NCI-H524 treated with DMSO at 0.1 percent for 48 hours (cell line): ENCODE measurements around the gene IPO11.
"Not testable (repeated sequence)": the region's sequence is repeated elsewhere in the genome, so short reads cannot be mapped to it uniquely, and the experiment has no call there.

ENCODE experiments used
- DNase-seq: peaks from one replicate; lab custom pipeline; 2025; lab: John Stamatoyannopoulos, UW

The IPO11 gene

DNA sequence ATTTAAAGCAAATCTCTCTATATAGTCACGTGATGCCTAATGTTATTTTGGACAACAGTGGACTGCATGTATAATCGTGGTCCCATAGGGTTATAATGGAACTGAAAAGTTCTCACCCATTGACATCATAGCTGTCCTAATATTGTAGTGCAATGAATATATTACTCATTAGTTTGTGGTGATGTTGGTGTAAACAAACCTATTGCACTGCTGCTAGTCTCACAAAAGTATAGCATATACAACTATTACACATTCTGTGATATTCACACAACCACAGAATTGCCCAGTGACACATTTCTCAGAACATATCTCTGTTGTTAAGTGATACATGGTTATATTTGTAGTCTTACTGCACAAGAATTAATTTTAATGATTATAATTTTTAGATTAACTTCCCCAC lies 37.7 kb downstream of the IPO11 start:
- no peak for DNase-seq

DNA sequence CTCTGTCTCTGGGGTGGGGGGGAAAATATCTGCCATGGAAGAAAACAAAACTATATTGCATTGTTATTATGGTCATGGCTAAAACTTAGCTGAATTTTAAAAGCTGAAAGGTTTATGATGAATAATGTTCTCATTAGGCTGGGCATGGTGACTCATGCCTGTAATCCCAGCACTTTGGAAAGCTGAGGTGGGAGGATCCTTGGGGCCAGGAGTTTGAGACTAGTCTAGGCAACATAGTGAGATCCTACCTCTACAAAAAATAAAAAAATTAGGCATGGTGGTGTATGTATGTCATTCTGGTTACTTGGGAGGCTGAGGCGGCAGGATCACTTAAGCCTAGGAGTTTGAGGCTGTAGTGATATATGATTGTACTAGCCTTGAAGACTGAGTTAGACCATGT lies 44.5 kb downstream of the IPO11 start:
- DNase-seq, result no peak

DNA sequence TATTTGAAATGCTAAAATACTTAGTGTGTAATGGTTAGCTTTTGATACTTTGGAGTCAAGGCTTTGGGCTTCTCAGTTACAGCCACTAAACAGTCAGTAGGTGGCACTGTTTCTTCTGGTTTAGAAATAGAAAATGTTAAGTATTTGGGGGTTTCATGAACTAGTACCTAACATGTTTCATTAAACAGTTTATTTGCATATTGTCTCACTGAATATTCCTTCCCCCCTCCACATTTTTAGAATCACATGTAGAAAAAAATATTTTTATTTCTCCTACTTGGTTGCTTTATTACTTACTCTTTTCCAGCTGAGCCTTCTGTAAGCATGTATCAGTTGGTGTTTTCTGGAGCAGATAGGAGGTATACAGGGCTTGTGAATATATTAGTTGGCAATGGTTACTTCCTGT lies 48.0 kb downstream of the IPO11 start:
- peak; percentile 4 for DNase-seq

DNA sequence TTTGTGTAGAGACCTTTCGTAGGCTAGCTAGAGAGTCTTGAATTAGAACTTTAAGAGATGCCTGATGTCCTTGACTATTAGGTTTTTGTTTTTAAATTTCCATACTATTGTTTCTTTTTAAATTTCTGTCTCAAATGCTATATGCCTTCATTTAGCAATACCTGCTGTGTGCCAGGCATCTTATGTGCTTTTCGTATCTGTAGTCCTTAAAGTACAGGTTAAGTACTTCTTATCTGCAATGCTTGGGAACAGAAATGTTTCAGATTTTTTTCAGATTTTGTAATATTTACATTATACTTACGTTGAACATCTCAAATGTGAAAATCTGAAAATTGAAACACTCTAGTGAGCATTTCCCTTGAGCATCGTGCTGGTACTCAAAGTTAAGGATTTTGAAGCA lies 49.0 kb downstream of the IPO11 start:
- DNase-seq, result no peak

DNA sequence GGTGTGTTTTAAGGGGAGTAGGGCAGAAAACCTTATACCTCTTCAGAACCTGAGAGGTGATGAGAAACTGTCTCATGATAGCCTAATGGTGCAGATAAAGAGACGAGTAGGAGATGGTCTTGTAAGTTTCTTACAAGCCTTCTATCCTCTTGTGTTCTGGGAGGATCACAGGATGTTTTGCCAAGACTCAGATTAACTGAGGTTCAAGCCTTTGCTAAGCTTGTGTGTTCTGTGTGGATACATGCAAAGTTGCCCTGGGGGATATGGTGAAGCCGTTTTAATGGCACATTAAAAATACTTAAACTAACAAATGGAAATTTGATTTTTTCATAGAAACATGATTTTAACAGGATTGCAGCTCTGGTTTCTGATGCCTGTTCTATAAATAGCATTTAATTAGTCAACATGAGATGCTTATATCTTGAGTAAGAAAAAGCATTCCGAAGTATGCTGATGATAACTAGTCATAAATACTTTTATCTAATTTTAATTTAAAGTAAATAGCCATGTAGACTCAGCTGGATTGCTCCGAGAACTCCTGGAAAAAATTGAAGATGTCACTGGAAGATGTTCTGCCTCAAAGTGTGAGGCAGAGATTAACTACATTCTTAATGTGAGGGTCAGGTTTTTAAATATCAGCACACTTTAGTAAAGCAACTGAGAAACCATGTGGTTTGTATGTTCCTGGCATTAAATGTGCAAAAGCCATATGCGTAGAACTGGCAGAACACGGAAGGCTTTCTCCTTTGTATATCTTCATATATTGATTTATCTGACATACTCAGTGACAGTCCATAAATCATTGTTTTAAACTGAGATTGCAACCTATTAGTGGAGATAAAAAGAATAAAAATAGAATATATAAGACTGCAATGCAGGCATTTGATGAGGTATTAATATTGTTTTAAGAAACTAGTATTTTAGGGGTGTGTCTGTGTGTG lies 53.7 kb downstream of the IPO11 start:
- DNase-seq, result no peak

DNA sequence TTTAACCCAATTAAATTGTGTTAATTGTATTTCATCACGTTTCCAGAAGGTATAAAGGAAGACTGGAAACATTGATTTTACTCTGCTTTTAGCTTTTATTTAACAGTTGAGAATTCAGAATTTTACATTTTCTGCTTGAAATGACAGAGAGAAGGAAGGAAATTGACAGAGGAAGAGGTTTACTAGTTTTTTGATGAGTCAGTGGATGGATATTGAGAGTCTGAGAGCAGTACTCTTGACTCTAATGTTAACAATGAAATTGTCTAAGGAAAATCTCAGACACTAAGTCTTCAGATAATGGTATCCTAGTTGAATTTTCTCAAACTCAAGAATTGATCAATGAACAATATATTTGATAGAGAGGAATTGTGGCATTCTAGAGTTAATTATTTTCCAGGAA lies 60.6 kb downstream of the IPO11 start:
- no peak for DNase-seq

DNA sequence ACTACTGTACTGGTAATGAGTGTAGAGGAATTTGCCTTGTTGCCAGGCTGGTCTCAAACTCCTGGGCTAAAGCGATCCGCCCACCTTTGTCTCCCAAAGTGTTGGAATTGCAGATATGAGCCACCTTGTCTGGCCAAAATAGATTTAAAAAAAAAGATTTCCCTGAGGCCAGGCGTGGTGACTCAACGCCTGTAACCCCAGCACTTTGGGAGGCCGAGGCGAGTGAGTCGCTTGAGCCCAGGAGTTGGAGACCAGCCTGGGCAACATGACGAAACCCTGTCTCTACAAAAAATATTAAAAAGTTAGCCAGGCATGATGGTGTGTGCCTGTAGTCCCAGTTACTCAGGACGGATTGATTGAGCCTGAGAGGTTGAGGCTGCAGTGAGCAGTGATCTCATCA lies 62.5 kb downstream of the IPO11 start:
- no peak for DNase-seq

DNA sequence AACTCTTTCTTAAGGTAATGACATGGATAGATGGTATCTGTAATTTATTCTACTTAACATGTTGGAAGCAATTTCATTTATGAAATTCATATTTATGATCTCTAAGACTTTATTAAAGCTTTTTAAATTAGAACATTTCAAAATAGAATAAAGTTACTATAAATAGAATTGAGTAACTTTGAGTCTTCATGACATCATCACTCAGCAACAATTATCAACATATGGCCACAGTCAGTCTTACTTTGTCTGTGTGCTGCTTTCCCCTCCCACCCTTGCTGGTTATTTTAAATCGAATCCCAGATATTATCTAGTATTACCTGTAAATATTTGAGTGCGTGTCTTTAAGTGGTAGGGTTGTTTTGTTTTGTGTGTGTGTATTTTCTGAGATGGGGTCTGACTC lies 65.2 kb downstream of the IPO11 start:
- no peak for DNase-seq

DNA sequence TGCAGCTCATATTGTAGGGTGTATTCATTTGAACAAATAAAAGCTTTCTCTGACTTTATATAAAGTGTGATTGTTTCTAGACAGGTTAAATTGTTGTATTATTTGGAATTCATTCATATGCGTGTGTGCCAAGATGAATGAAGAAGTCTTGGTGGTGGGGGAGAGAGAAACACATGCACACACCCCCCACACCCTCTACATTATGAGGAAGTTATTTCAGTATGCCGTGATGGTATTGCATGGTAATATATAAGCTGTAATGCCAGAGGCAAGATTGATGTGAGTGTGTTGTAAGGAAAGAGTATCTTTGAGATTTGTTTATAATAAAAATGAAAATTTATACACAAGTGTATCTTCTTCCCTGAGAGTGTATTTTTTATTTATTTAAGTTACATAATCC lies 71.0 kb downstream of the IPO11 start:
- no peak for DNase-seq

DNA sequence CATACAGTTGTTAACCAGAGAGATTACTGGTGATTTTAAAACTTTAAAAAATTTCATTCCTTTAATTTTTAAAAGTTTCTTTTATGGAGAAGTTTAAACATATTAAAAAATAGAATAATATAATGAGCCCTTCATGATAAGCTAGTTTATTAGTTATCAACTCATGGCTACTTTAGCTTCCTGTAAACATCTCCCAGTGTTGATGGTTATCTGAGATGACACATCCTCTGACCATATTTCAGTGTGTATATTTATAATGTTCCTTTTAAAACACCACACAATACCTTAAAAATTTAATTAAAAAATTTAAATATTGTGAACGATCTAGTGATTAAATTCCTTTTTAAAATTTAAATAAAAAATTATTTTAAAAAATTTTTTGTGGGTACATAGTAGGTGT lies 74.1 kb downstream of the IPO11 start:
- DNase-seq, result no peak

DNA sequence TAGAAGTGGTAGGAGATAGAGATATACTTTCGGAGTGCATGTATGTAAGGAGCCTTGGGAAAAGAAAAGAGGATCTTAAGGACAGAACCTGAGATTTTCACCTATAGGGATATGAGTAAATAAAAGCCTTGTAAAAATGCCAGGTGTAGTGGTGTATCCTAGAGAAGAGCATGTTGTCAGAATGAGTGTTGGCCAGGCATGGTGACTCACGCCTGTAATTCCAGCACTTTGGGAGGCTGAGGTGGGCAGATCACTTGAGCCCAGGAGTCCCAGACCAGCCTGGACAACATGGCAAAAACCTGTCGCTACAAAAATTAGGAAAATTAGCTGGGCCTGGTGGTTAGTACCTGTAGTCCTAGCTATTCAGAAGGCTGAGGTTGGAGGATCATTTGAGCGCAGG lies 76.0 kb downstream of the IPO11 start:
- DNase-seq, result no peak

DNA sequence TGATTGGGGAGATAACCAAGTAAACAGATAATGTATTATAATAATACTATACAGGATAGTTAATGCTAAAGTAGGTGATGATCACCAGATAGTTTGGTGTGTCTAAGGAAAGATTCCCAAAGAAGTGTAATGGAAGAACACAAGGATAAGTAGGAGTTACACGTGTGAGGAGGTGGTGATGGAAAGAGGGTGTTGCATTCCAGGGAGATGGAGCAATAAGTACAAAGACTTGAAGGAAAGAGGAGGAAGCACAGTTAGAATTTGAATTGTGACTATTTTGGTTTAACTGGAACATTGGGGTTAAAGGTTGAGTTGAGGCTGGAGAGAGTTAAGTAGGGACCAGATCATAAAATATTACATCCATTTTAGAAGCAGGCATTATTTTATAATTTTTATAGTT lies 76.9 kb downstream of the IPO11 start:
- no peak for DNase-seq

DNA sequence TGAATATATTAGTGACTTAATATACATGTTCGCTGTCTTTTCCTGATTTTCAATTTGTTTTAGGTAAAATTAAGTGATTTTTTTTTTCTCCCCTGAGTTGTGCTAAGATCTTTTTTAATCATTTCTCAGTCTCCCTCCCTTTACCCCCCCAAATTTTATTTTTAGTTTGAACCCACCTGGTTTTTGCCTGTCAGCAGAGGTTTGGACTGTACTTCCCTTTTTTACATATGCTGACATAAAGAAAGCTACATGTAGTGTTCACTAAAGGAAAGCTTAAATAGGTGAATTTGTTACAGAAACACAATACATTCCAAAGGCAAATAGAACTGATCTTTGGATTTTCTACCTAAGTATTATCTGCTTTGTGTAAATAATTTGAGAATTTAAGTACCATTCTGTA lies 82.2 kb downstream of the IPO11 start:
- no peak for DNase-seq

DNA sequence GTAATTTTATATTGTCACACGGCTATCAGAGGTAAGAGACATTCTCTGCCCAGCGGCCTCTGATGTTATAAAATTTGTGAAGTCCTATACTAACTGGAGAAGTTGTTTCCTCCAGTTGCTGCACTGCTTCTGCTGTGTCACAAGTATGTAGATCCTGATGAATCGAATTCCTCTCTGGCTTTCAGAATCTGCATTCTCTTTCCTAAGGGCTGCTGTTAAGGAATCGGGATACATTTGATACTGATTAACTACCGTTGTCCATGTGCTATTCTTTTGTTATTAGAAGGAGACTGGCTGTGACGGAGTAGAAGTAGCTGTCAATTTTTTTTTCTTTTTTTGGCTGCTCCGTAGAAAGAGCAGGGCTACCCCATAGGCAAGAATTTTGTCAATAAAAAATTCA lies 84.3 kb downstream of the IPO11 start:
- no peak for DNase-seq

DNA sequence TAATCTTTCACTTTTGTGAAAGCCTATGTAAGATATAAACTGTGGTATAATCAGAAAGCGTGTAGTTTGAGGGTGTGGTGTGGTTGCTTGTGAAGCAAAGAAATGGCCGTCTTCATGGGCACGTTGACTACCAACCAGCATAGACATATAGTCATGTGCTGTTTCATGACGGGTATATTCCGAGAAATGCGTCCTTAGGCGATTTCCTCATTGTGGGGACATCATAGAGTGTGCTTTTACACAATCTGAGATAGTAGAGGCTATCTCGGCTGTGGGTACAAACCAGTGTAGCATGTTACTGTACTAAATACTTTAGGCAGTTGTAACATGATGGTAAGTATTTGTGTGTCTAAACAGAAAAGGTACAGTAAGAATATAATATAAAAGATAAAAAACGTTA lies 86.4 kb downstream of the IPO11 start:
- no peak for DNase-seq

DNA sequence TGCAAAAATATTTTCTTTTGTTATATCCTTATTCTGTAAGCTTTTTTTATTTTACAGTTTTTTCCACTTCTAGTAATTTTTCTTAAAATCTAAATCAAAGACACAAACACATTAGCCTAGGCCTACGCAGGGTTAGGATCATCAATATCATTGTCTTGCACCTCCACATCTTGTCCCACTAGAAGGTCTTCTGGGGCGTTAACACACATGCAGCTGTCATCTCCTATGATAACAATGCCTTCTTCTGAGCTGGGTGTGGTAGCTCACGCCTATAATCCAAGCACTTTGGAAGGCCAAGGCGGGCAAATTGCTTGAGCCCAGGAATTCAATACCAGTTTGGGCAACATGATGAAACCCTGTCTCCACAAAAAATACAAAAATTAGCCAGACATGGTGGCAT lies 87.2 kb downstream of the IPO11 start:
- DNase-seq, result no peak

DNA sequence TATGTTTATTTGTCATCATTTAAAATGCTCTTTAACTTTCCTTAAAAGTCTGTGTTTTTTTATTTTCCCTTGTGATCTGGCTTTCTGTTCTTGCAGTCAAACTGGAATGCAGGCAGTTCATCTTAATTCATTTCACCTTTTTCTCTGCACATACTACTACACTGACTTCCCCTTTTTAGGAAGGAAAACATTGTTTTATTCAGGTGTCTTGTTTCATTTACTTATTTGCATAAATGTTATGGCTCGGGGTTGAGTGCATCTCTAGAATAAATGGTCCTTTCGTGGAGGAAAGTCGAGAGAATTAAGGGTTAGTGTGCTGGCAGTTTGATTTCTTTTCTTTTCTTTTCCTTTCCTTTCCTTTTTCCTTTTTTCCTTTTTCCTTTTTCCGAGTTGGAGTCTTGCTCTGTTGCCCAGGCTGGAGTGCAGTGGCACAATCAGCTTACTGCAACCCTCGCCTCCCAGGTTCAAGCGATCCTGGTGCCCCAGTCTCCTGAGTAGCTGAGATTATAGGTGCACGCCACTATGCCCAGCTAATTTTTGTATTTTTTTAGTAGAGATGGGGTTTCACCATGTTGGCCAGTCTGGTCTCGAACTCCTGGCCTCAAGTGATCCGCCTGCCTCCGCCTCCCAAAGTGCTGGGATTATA lies 90.0 kb downstream of the IPO11 start:
- DNase-seq, result no peak

DNA sequence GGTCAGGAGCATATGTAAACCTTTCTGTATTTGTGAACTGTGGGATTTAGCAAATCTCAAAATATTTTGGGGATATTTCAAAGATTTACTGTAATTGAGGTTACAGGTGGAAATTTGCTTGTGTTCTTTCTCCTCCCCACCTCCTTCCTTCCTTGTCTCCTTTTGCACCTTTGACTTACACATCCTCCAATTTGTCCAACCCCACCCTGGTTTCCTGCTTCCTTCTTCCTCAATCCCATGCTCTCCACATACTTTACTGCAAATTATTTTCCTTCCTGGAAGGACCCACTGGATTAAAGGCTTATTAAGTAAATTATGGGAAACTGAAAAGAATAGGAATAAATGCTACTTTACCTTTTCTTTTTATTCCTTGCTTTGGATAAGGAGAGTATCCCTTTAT lies 91.6 kb downstream of the IPO11 start:
- DNase-seq, result no peak

DNA sequence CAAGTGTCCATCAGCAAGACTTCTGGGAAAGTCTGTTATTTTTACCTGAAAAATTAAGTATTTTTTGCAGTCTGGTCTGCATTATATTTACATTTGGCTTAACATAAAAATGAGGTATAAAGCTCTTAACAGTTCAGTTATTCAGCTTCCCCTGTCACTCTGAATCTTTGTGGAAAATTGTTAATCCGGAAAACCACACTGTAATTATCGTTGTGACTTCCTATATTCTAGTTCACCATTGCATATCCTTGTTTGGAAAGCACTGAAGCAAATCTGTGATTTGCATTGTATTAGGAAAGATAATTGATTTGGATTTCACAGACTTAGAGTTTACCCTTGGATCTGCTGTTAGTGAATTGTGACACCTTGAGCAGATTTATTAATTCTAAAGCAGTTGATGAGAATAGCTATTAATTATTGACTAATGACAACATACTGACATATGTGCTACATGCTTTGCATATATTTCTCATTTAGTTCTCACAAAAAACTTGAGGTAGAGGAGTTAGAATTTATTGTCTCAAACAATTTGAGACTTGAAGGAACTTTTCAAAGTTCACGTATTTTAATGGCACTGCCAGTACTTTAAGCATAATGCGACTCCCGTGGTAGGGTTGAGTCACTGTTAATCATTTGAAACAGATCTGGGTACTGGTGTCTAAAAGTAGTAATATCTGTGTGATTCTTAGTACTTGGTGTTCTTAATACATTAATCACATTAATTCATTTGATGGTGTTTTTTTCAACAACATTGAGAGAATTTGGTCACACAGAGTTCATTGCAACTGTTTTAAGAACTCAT lies 94.3 kb downstream of the IPO11 start:
- DNase-seq, result no peak

DNA sequence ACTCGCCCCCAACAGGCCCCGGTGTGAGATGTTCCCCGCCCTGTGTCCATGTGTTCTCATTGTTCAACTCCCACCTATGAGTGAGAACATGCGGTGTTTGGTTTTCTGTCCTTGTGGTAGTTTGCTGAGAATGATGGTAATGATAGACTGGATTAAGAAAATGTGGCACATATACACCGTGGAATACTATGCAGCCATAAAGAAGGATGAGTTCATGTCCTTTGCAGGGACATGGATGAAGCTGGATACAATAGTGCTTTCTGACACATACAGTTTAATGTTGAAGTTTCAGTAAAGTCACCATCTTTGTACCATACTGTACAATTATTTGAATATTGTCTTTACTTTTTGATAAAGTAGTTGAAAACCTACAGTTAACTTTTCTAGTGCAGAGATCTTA lies 96.2 kb downstream of the IPO11 start:
- not testable (repeated sequence) for DNase-seq

DNA sequence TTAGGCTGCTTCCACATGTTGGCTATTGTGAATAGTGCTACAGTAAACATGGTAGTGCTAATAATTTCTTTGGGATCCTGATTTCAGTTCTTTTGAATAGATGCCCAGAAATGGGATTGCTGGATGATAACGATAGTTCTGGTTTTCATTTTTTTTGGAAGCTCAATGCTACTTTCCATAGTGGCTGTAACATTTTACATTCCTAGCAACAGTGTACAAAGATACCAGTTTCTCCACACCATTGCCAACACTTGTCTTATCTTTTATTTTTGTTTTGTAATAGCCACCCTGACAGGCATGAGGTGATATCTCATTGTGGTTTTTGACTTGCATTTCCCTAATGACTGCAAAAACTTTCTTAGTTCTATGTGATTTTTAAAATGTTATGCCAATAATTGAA lies 97.2 kb downstream of the IPO11 start:
- no peak for DNase-seq

DNA sequence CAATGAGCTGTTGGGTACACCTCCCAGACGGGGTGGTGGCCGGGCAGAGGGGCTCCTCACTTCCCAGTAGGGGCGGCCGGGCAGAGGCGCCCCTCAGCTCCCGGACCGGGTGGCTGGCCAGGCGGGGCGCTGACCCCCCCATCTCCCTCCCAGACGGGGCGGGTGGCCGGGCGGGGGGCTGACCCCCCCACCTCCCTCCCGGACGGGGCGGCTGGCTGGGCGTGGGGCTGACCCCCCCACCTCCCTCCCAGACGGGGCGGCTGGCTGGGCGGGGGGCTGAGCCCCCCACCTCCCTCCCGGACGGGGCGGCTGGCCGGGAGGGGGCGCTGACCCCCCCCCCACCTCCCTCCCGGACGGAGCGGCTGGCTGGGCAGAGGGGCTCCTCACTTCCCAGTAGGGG lies 100.5 kb downstream of the IPO11 start:
- not testable (repeated sequence) for DNase-seq
